ENCODE measurements around the gene TNFRSF6B. TPM values are rescaled to one million over a fixed set of nuclear protein-coding genes. Genes with fewer than 3 reads are reported as not detected.
A peak's percentile ranks its signal among the peaks of the same experiment; 100 is the strongest.
"Not testable (repeated sequence)": the region's sequence is repeated elsewhere in the genome, so short reads cannot be mapped to it uniquely, and the experiment has no call there.

Gene TNFRSF6B
- polyA plus RNA-seq (2013, experiment 1 of 2), result 0.70 TPM
- polyA plus RNA-seq (2013, experiment 2 of 2), result 0.90 TPM

DNA sequence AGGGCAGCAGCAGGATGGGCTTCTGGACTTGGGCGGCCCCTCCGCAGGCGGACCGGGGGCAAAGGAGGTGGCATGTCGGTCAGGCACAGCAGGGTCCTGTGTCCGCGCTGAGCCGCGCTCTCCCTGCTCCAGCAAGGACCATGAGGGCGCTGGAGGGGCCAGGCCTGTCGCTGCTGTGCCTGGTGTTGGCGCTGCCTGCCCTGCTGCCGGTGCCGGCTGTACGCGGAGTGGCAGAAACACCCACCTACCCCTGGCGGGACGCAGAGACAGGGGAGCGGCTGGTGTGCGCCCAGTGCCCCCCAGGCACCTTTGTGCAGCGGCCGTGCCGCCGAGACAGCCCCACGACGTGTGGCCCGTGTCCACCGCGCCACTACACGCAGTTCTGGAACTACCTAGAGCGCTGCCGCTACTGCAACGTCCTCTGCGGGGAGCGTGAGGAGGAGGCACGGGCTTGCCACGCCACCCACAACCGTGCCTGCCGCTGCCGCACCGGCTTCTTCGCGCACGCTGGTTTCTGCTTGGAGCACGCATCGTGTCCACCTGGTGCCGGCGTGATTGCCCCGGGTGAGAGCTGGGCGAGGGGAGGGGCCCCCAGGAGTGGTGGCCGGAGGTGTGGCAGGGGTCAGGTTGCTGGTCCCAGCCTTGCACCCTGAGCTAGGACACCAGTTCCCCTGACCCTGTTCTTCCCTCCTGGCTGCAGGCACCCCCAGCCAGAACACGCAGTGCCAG is at the start of gene TNFRSF6B:
TNFRSF6B (plus strand) TSS at position 25 of the 729 bp plus-strand sequence; CDS start at position 141, 116 bp downstream.
- peak within 1 kb of the TSS; percentile 98 for H3K4ac ChIP-seq (ENCODE audit: low read length)
- H3K9ac ChIP-seq (ENCODE audit: low read depth, low read length, poor library complexity), result peak within 1 kb of the TSS; percentile 91
- H2BK120ac ChIP-seq (ENCODE audit: low read depth, low read length), result no peak within 1 kb of the TSS
- peak within 1 kb of the TSS; percentile 52 for H3K4me2 ChIP-seq (ENCODE audit: insufficient read depth, low read length, poor library complexity, severe bottlenecking)
- peak within 1 kb of the TSS; percentile 67 for H2BK15ac ChIP-seq (ENCODE audit: low read length)
- H2BK5ac ChIP-seq (ENCODE audit: low read length), result no peak within 1 kb of the TSS
- no peak within 1 kb of the TSS for H3K27ac ChIP-seq (replicated peaks; ENCODE audit: low read length)
- no peaks in the 10 kb centered on the region for H3K27me3 ChIP-seq (ENCODE audit: control insufficient read depth in 3 of 3, insufficient read depth in 3 of 3, low read depth in 1 of 3, low read length in 3 of 3)
- peak within 1 kb of the TSS; percentile 100 for H3K23ac ChIP-seq (ENCODE audit: low read depth, low read length, poor library complexity)
- H2AK5ac ChIP-seq (ENCODE audit: low read depth, low read length), result peak within 1 kb of the TSS; percentile 96
- peaks cover 0 to 42% of the 10 kb centered on the region in 2 donors for H3K36me3 ChIP-seq (replicated peaks in 1 of 2; ENCODE audit: control insufficient read depth in 2 of 2, insufficient read depth in 2 of 2, low read length in 2 of 2)
- peaks cover 0 to 2% of the 10 kb centered on the region in 2 donors for H3K9me3 ChIP-seq (replicated peaks in 1 of 2; ENCODE audit: control insufficient read depth in 2 of 2, insufficient read depth in 1 of 2, low read depth in 1 of 2, low read length in 2 of 2)
- peaks cover 7 to 14% of the 10 kb centered on the region in 2 donors for H3K4me1 ChIP-seq (ENCODE audit: control insufficient read depth in 2 of 2, insufficient read depth in 1 of 2, low read depth in 1 of 2, low read length in 2 of 2)
- peak within 1 kb of the TSS; percentile 98 for H3K14ac ChIP-seq (ENCODE audit: low read length)
- H3K79me1 ChIP-seq (ENCODE audit: low read depth, low read length), result peaks cover 6% of the 10 kb centered on the region
- H2AFZ ChIP-seq (ENCODE audit: low read length), result no peak within 1 kb of the TSS
- no peak for DNase-seq (ENCODE audit: low spot score)
- peak within 1 kb of the TSS; percentile 48 for H4K8ac ChIP-seq (ENCODE audit: low read depth, low read length)
- no CpG with 5 or more reads among the region's 52 CpGs for WGBS, 2 donors (ENCODE audit: extremely low coverage in 2 of 2, insufficient read length in 2 of 2, insufficient replicate concordance in 1 of 2)
- H3K18ac ChIP-seq (ENCODE audit: low read length), result peak within 1 kb of the TSS; percentile 94
- H4K91ac ChIP-seq (ENCODE audit: low read depth, low read length, poor library complexity), result peak within 1 kb of the TSS; percentile 53
- H2BK12ac ChIP-seq (ENCODE audit: low read length), result peak within 1 kb of the TSS; percentile 84
- peak within 1 kb of the TSS in 1 of 2 donors; percentile 60 for H3K4me3 ChIP-seq (ENCODE audit: low read length in 2 of 2)

GRCh38 chr20:63648190-63648589 is 48.3 kb upstream of the TNFRSF6B start:
- Histone ChIP-seq H3K79me1 (ENCODE audit: low read depth, low read length) (peaks cover 1% of the 10 kb centered on the region), H4K91ac (ENCODE audit: low read depth, low read length, poor library complexity) (no peak overlapping the region), H3K4me1 (ENCODE audit: control insufficient read depth in 2 of 2, insufficient read depth in 1 of 2, low read depth in 1 of 2, low read length in 2 of 2) (peaks cover 4 to 7% of the 10 kb centered on the region in 2 donors), H2BK15ac (ENCODE audit: low read length) (no peak overlapping the region), H3K4me2 (ENCODE audit: insufficient read depth, low read length, poor library complexity, severe bottlenecking) (no peak overlapping the region), H3K27me3 (ENCODE audit: control insufficient read depth in 3 of 3, insufficient read depth in 3 of 3, low read depth in 1 of 3, low read length in 3 of 3) (peaks cover 0 to 17% (median 4%) of the 10 kb centered on the region in 3 experiments), H3K23ac (ENCODE audit: low read depth, low read length, poor library complexity) (no peak overlapping the region), H3K36me3 (replicated peaks in 1 of 2; ENCODE audit: control insufficient read depth in 2 of 2, insufficient read depth in 2 of 2, low read length in 2 of 2) (peaks cover 0 to 32% of the 10 kb centered on the region in 2 donors), H3K14ac (ENCODE audit: low read length) (no peak overlapping the region), H2AK5ac (ENCODE audit: low read depth, low read length) (no peak overlapping the region), H4K8ac (ENCODE audit: low read depth, low read length) (no peak overlapping the region), H3K18ac (ENCODE audit: low read length) (no peak overlapping the region), H2BK5ac (ENCODE audit: low read length) (no peak overlapping the region), H3K27ac (replicated peaks; ENCODE audit: low read length) (no peak overlapping the region), H2BK120ac (ENCODE audit: low read depth, low read length) (no peak overlapping the region), H3K9ac (ENCODE audit: low read depth, low read length, poor library complexity) (no peak overlapping the region), H3K9me3 (replicated peaks in 1 of 2; ENCODE audit: control insufficient read depth in 2 of 2, insufficient read depth in 1 of 2, low read depth in 1 of 2, low read length in 2 of 2) (no peaks in the 10 kb centered on the region), H2BK12ac (ENCODE audit: low read length) (no peak overlapping the region), H3K4ac (ENCODE audit: low read length) (no peak overlapping the region), H2AFZ (ENCODE audit: low read length) (no peak overlapping the region), H3K4me3 (ENCODE audit: low read length in 2 of 2) (no peak overlapping the region)
- no CpG with 5 or more reads among the region's 6 CpGs for WGBS, 2 donors (ENCODE audit: extremely low coverage in 2 of 2, insufficient read length in 2 of 2, insufficient replicate concordance in 1 of 2)
- no peak for DNase-seq (ENCODE audit: low spot score)

DNA sequence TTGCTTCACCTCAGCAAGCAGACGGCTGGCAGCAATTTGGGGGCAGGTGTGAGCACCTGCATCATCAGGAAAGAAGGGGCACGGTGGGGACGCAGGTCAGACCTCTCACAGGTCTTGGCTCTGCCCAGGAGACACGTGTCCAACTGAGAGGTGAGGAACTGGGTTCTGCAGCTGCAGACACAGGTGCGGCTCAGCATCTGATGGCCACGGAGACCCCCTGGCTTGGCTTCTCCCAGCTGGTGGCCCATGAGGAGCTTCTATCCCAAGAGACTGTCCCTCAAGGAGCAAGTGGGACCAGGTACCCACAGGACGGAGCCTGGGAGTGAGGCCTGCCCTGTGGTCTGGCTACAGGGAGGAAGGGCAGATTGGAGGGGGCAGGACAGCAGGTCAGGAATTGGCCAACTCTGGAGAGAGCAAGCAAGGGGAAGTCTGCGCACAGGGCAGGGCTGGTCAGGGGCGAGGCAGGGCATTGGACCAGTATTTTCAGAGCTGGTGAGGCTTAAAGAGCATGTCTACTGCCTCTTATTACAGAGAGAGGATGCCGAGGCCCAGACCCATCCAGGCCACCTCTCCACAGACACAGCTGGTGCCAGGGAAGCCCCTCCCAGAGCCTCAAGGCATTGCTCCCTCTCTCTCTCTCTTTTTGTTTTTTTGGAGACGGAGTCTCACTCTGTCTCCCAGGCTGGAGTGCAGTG is 47.4 kb upstream of the TNFRSF6B start:
- Histone ChIP-seq H2AFZ (ENCODE audit: low read length) (no peak overlapping the region), H3K9me3 (replicated peaks in 1 of 2; ENCODE audit: control insufficient read depth in 2 of 2, insufficient read depth in 1 of 2, low read depth in 1 of 2, low read length in 2 of 2) (no peaks in the 10 kb centered on the region), H3K4ac (ENCODE audit: low read length) (no peak overlapping the region), H3K4me3 (ENCODE audit: low read length in 2 of 2) (peak overlapping the region in 1 of 2 donors; percentile 2), H2BK5ac (ENCODE audit: low read length) (no peak overlapping the region), H3K27me3 (ENCODE audit: control insufficient read depth in 3 of 3, insufficient read depth in 3 of 3, low read depth in 1 of 3, low read length in 3 of 3) (peaks cover 0 to 17% (median 4%) of the 10 kb centered on the region in 3 experiments), H2BK12ac (ENCODE audit: low read length) (no peak overlapping the region), H3K4me2 (ENCODE audit: insufficient read depth, low read length, poor library complexity, severe bottlenecking) (no peak overlapping the region), H2AK5ac (ENCODE audit: low read depth, low read length) (no peak overlapping the region), H3K27ac (replicated peaks; ENCODE audit: low read length) (no peak overlapping the region), H3K14ac (ENCODE audit: low read length) (no peak overlapping the region), H3K9ac (ENCODE audit: low read depth, low read length, poor library complexity) (no peak overlapping the region), H2BK120ac (ENCODE audit: low read depth, low read length) (no peak overlapping the region), H4K8ac (ENCODE audit: low read depth, low read length) (no peak overlapping the region), H3K18ac (ENCODE audit: low read length) (no peak overlapping the region), H4K91ac (ENCODE audit: low read depth, low read length, poor library complexity) (no peak overlapping the region), H3K23ac (ENCODE audit: low read depth, low read length, poor library complexity) (peak overlapping the region; percentile 1), H2BK15ac (ENCODE audit: low read length) (no peak overlapping the region), H3K79me1 (ENCODE audit: low read depth, low read length) (peaks cover 1% of the 10 kb centered on the region), H3K4me1 (ENCODE audit: control insufficient read depth in 2 of 2, insufficient read depth in 1 of 2, low read depth in 1 of 2, low read length in 2 of 2) (peaks cover 5 to 8% of the 10 kb centered on the region in 2 donors), H3K36me3 (replicated peaks in 1 of 2; ENCODE audit: control insufficient read depth in 2 of 2, insufficient read depth in 2 of 2, low read length in 2 of 2) (peaks cover 0 to 32% of the 10 kb centered on the region in 2 donors)
- no peak for DNase-seq (ENCODE audit: low spot score)
- WGBS, 2 donors (ENCODE audit: extremely low coverage in 2 of 2, insufficient read length in 2 of 2, insufficient replicate concordance in 1 of 2), result no CpG with 5 or more reads among the region's 11 CpGs

DNA sequence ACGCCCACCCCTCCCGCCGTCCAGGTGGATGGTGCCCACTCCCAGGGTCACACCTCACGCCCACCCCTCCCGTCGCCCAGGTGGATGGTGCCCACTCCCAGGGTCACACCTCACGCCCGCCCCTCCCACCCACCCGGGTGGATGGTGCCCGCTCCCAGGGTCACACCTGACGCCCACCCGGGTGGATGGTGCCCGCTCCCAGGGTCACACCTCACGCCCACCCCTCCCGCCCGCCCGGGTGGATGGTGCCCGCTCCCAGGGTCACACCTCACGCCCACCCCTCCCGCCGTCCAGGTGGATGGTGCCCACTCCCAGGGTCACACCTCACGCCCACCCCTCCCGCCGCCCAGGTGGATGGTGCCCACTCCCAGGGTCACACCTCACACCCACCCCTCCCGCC is 46.0 kb upstream of the TNFRSF6B start:
- not testable (repeated sequence) for H3K27ac ChIP-seq (replicated peaks; ENCODE audit: low read length); H3K4ac ChIP-seq (ENCODE audit: low read length); H2BK120ac ChIP-seq (ENCODE audit: low read depth, low read length); H4K8ac ChIP-seq (ENCODE audit: low read depth, low read length); H4K91ac ChIP-seq (ENCODE audit: low read depth, low read length, poor library complexity); DNase-seq (ENCODE audit: low spot score); H3K9me3 ChIP-seq (replicated peaks in 1 of 2; ENCODE audit: control insufficient read depth in 2 of 2, insufficient read depth in 1 of 2, low read depth in 1 of 2, low read length in 2 of 2); H2BK15ac ChIP-seq (ENCODE audit: low read length); H3K79me1 ChIP-seq (ENCODE audit: low read depth, low read length); H3K23ac ChIP-seq (ENCODE audit: low read depth, low read length, poor library complexity); H3K14ac ChIP-seq (ENCODE audit: low read length); H2AFZ ChIP-seq (ENCODE audit: low read length); H3K18ac ChIP-seq (ENCODE audit: low read length); H3K9ac ChIP-seq (ENCODE audit: low read depth, low read length, poor library complexity); H3K4me3 ChIP-seq (ENCODE audit: low read length in 2 of 2); H2BK12ac ChIP-seq (ENCODE audit: low read length); H2AK5ac ChIP-seq (ENCODE audit: low read depth, low read length); H2BK5ac ChIP-seq (ENCODE audit: low read length); H3K4me2 ChIP-seq (ENCODE audit: insufficient read depth, low read length, poor library complexity, severe bottlenecking)
- Histone ChIP-seq H3K36me3 (replicated peaks in 1 of 2; ENCODE audit: control insufficient read depth in 2 of 2, insufficient read depth in 2 of 2, low read length in 2 of 2) (peaks cover 0 to 32% of the 10 kb centered on the region in 2 donors), H3K27me3 (ENCODE audit: control insufficient read depth in 3 of 3, insufficient read depth in 3 of 3, low read depth in 1 of 3, low read length in 3 of 3) (peaks cover 0 to 19% (median 4%) of the 10 kb centered on the region in 3 experiments), H3K4me1 (ENCODE audit: control insufficient read depth in 2 of 2, insufficient read depth in 1 of 2, low read depth in 1 of 2, low read length in 2 of 2) (peaks cover 12% of the 10 kb centered on the region in 2 donors)
- no CpG with 5 or more reads among the region's 25 CpGs for WGBS, 2 donors (ENCODE audit: extremely low coverage in 2 of 2, insufficient read length in 2 of 2, insufficient replicate concordance in 1 of 2)
